ENCODE data around the gene DAB2.

The DAB2 gene

DNA sequence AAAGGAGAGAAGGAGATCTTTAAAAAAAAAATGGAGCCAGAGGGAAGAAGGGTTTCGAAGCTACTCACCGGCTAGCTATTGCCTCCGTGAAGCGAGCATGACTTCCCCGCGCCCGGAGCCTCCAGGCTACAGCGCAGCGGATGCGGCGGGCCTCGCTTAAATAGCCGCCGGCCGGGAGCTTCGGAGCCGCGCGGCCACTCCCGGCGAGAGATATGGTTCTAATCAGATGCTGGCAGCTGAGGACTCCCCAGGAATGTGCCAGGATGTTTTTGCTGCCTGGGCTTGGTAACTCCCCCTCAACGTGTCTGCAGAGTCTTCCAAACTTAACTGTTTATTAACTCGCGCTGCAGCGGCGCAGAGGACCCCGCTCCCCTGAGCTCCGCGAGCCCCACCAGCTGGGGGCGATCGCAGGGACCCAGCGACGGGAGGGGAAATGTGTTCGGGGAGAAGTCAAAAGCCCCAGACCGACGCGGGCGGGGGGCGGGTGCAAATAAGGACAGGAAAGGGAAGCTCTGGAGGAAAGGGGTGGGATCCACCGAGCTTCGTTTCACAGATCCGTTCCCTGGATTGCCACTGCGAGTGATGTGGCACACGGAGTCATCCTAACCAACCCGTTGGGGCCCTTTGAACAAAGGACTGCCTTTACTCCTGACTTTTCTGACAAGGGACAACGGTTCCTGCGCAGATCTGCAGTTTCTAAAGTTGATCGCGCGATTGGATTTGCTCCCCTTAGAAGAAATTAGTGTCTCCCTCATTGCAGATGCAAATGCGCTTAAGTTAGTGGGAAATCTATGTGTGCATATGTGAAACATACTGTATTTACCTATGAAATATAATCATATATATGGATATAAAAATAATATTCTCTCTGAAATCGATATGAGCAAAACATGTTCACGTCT lies at the start of gene DAB2:
TSS of gene DAB2 (minus strand) at position 245 of the 902 bp plus-strand sequence. CDS start 30,660 bp downstream, outside the sequence.
- peak within 1 kb of the TSS; percentile 66 for H3K4me3 ChIP-seq (ENCODE audit: low read depth, low read length)
- no peaks in the 10 kb centered on the region for H3K36me3 ChIP-seq (ENCODE audit: control insufficient read depth, insufficient read depth, low read length)
- no peaks in the 10 kb centered on the region for H3K9me3 ChIP-seq (ENCODE audit: control insufficient read depth, insufficient read depth, low read length)
- H3K27me3 ChIP-seq (ENCODE audit: control insufficient read depth, insufficient read depth, low read length) = peaks cover 27% of the 10 kb centered on the region
- peak within 1 kb of the TSS; percentile 41 for H3K9ac ChIP-seq (ENCODE audit: low read depth, low read length)
- peaks cover 13% of the 10 kb centered on the region for H3K4me1 ChIP-seq (ENCODE audit: control insufficient read depth, insufficient read depth, low read length)

DNA sequence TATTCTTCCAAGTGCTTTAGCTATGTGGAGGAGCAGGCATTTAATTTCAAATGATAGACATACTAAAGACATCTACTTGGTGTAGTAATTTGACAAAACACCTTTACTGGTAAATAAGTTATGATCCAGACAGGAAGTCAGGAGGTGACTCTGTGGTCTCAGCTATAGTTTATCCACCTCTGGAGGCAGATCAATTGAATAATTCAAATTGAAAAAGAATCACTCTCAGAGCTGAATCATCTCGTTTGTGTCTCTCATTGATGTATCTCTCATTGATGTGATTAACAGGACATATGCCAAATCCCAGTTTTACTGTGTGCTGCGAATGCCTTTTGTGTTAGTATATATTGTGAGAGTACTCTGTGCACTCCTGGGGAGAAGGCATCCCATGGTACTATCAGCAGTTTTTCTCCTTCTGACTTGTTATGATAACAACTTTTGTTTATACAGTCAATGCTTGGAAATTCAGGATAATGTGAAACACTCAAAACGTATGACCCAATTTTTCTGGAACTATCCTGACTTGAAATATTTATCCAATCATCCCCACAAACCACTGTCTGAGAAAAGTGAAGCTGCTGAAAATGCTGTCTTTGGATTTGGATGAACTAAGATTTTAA lies 48.5 kb upstream of the DAB2 start:
- H3K4me3 ChIP-seq (ENCODE audit: low read depth, low read length) = no peak overlapping the region
- H3K4me1 ChIP-seq (ENCODE audit: control insufficient read depth, insufficient read depth, low read length) = no peaks in the 10 kb centered on the region

DNA sequence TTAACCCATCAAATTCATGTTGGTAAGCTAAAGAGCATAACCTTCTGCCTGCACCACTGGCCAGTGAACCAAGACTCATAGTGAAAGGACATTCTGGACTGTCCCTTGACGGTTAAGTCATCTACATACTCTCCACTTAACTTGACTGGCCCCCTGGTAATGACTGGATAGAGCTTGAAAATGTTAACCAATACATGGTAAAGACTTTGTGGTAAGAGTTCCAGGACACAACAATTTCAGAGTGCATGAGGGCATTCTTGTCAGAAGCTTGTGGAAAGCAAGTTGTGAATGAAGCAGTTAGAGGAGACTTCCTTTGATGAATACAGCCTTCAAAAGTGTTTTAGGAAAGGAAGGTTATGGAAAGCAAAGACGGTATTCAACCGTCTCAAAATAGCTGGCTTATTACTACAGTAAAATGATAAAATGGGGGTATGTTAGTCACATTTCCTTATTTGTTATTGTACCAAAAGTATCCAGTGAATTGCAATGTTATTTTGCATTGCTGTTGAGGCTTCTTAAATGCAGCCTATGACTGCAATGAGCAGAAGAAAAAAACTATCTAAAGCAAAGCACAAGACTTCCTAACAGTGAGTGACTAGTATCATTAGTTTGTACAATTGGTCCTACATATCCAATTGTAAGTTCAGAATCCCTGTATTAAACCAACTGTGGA lies 47.2 kb upstream of the DAB2 start:
- H3K36me3 ChIP-seq (ENCODE audit: control insufficient read depth, insufficient read depth, low read length) = no peaks in the 10 kb centered on the region
- H3K27me3 ChIP-seq (ENCODE audit: control insufficient read depth, insufficient read depth, low read length) = no peaks in the 10 kb centered on the region
- no peak overlapping the region for H3K9ac ChIP-seq (ENCODE audit: low read depth, low read length)
- H3K9me3 ChIP-seq (ENCODE audit: control insufficient read depth, insufficient read depth, low read length) = no peaks in the 10 kb centered on the region
- H3K4me1 ChIP-seq (ENCODE audit: control insufficient read depth, insufficient read depth, low read length) = no peaks in the 10 kb centered on the region
- no peak overlapping the region for H3K4me3 ChIP-seq (ENCODE audit: low read depth, low read length)

More for the DNA sequence above, 48.5 kb upstream of the DAB2 start:
- H3K9ac ChIP-seq (ENCODE audit: low read depth, low read length) = no peak overlapping the region
- H3K36me3 ChIP-seq (ENCODE audit: control insufficient read depth, insufficient read depth, low read length) = no peaks in the 10 kb centered on the region
- no peaks in the 10 kb centered on the region for H3K27me3 ChIP-seq (ENCODE audit: control insufficient read depth, insufficient read depth, low read length)
- H3K9me3 ChIP-seq (ENCODE audit: control insufficient read depth, insufficient read depth, low read length) = no peaks in the 10 kb centered on the region

DNA sequence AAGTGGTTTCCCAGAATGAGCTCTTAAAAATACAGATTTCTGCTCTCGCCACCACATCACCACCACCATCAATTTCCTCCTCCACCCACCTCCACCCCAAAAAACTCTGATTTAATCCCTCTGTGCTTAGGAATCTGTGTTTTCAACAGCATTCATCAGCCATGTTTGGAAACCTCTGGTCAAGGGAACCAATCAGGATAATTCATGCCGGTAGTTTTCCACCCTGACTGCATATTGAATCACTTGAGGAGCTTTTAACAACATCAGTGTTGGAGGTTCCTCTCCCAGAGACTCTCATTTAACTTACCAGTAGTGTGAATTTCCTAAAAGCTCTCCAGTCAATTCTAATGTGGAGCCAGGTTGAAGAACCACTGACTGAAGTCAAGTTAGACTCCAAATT lies 46.0 kb upstream of the DAB2 start:
- Histone ChIP-seq H3K9ac (ENCODE audit: low read depth, low read length) (no peak overlapping the region), H3K36me3 (ENCODE audit: control insufficient read depth, insufficient read depth, low read length) (no peaks in the 10 kb centered on the region), H3K4me1 (ENCODE audit: control insufficient read depth, insufficient read depth, low read length) (no peaks in the 10 kb centered on the region), H3K4me3 (ENCODE audit: low read depth, low read length) (no peak overlapping the region), H3K9me3 (ENCODE audit: control insufficient read depth, insufficient read depth, low read length) (no peaks in the 10 kb centered on the region), H3K27me3 (ENCODE audit: control insufficient read depth, insufficient read depth, low read length) (no peaks in the 10 kb centered on the region)

DNA sequence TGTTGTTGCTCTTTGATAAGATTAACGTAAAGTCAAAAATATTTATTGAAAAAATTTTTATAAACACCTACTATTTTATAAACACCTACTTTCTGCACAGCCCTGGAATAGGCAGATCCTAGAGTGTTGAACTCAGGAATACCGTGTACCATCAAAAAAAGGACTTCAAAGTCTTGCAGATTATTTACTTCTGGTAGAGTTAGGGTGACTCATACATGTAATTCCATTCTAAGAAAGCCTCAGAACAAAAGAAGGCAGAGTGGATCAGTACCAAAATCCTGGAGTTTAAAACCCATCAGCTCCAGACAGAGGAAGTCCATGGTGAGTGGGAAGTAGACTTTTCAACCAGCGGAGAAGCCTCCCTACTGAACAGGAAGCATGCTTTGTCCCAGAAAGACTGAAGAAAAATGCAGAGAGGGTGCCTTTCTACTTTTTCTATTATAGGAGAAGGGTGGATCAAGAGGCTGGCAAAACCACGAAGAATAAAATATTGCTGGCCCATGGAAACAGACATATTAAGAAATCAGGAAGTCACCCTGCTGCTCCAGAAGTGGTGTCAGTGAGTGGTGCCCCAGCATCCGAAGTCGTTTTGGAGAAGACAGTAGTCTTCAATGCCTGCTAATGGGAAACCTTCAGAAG lies 45.1 kb upstream of the DAB2 start:
- Histone ChIP-seq H3K4me1 (ENCODE audit: control insufficient read depth, insufficient read depth, low read length) (no peaks in the 10 kb centered on the region), H3K36me3 (ENCODE audit: control insufficient read depth, insufficient read depth, low read length) (no peaks in the 10 kb centered on the region), H3K9ac (ENCODE audit: low read depth, low read length) (no peak overlapping the region), H3K9me3 (ENCODE audit: control insufficient read depth, insufficient read depth, low read length) (no peaks in the 10 kb centered on the region), H3K27me3 (ENCODE audit: control insufficient read depth, insufficient read depth, low read length) (no peaks in the 10 kb centered on the region), H3K4me3 (ENCODE audit: low read depth, low read length) (no peak overlapping the region)

DNA sequence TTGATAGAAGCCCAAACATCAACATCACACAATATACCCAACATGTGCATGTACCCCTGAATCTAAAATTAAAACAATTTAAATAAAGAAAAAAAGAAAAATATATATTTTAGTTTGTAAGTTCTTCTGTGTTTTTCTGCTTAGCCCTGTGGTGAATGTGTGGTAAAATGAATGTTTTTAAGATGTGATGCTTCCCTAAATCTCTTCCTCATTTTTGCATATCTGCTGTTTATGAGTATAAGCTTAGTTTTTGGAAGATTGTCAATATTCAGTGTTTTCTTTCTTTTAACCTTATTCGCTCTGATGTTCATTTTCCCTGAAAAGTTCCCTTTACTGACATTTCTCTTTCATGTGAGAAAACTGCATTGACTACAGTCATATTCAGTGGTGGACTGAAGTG lies 44.4 kb upstream of the DAB2 start:
- Histone ChIP-seq H3K36me3 (ENCODE audit: control insufficient read depth, insufficient read depth, low read length) (no peaks in the 10 kb centered on the region), H3K27me3 (ENCODE audit: control insufficient read depth, insufficient read depth, low read length) (peaks cover 4% of the 10 kb centered on the region), H3K4me3 (ENCODE audit: low read depth, low read length) (no peak overlapping the region), H3K9ac (ENCODE audit: low read depth, low read length) (no peak overlapping the region), H3K9me3 (ENCODE audit: control insufficient read depth, insufficient read depth, low read length) (no peaks in the 10 kb centered on the region), H3K4me1 (ENCODE audit: control insufficient read depth, insufficient read depth, low read length) (no peaks in the 10 kb centered on the region)

DNA sequence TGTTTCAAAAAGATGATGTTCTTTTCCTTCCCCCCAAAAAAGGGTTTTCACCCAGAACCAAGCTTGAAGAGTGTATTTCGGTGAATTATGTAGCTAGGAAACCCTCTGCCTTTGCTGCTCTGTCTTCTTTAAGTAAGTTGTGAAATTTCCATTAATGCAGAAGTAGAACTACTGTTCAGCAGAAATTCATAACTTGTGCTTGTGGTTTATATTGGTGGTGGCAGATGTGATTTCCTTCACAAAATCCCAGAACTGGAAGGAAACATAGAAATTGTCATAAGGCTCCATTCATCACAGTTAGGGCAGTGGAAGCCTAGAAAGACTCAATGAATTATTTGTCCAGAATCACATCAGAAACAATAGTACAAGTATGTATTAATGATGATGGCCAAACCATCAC lies 42.1 kb upstream of the DAB2 start:
- no peak overlapping the region for H3K4me3 ChIP-seq (ENCODE audit: low read depth, low read length)
- peaks cover 20% of the 10 kb centered on the region for H3K27me3 ChIP-seq (ENCODE audit: control insufficient read depth, insufficient read depth, low read length)
- H3K9me3 ChIP-seq (ENCODE audit: control insufficient read depth, insufficient read depth, low read length) = no peaks in the 10 kb centered on the region
- H3K36me3 ChIP-seq (ENCODE audit: control insufficient read depth, insufficient read depth, low read length) = no peaks in the 10 kb centered on the region
- no peak overlapping the region for H3K9ac ChIP-seq (ENCODE audit: low read depth, low read length)
- no peaks in the 10 kb centered on the region for H3K4me1 ChIP-seq (ENCODE audit: control insufficient read depth, insufficient read depth, low read length)

DNA sequence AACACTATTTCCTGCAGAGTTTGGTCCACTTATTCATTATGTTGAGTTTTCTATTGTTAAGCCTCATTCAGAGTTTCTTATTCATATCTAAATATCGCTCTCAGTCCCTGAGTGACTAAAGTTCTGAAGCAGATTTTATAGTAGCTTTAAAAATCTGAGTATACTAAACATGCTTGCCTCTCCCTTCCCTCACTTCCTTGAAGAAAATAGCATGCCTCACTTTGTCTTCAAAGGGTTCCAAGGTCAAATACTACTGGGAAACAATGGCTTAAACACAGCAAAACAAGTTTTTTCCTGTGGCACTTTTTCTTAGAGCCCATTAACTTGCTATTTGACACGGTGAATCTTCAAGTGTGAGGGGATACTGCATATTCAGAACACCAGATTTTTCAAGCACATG lies 41.1 kb upstream of the DAB2 start:
- Histone ChIP-seq H3K27me3 (ENCODE audit: control insufficient read depth, insufficient read depth, low read length) (peaks cover 24% of the 10 kb centered on the region), H3K4me1 (ENCODE audit: control insufficient read depth, insufficient read depth, low read length) (no peaks in the 10 kb centered on the region), H3K9me3 (ENCODE audit: control insufficient read depth, insufficient read depth, low read length) (no peaks in the 10 kb centered on the region), H3K4me3 (ENCODE audit: low read depth, low read length) (no peak overlapping the region), H3K36me3 (ENCODE audit: control insufficient read depth, insufficient read depth, low read length) (no peaks in the 10 kb centered on the region), H3K9ac (ENCODE audit: low read depth, low read length) (no peak overlapping the region)

DNA sequence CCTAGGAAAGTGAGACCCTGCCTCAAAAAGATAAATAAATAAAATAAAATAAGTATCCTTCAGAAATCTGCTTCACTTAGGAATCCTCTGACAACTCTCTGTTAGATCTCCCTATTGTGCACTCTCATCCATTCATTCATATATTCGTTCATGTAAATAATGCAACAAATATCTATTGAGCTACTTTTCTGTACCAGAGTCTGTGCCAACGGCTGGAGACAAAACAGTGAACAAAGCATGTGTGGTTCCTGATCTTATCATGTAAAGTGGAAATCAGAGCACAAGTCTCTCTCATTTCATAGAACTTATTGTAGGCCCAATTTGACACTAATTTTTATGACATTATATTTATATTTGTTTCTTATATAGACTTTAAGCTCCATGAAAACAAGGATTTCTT lies 40.3 kb upstream of the DAB2 start:
- Histone ChIP-seq H3K9me3 (ENCODE audit: control insufficient read depth, insufficient read depth, low read length) (no peaks in the 10 kb centered on the region), H3K36me3 (ENCODE audit: control insufficient read depth, insufficient read depth, low read length) (no peaks in the 10 kb centered on the region), H3K9ac (ENCODE audit: low read depth, low read length) (no peak overlapping the region), H3K4me1 (ENCODE audit: control insufficient read depth, insufficient read depth, low read length) (no peaks in the 10 kb centered on the region), H3K27me3 (ENCODE audit: control insufficient read depth, insufficient read depth, low read length) (peaks cover 24% of the 10 kb centered on the region), H3K4me3 (ENCODE audit: low read depth, low read length) (no peak overlapping the region)

DNA sequence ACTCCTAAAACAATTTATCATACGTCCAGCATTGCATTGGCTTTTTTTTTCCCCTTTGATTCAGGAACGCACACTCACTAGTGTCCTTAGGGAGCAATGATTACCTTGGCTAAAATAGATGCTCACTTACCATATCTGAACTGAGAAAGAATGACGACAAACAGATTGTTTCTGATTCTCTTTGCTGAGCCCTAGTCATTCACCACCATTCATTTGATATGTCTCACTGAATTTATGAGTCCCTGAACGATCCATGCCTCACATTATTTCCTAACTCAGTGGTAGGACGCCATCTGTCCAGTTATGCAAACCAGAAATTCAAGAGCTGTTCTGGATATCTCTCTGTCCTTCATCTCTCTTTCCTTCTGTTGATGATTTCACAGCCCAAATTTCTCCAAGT lies 39.3 kb upstream of the DAB2 start:
- Histone ChIP-seq H3K4me1 (ENCODE audit: control insufficient read depth, insufficient read depth, low read length) (no peaks in the 10 kb centered on the region), H3K36me3 (ENCODE audit: control insufficient read depth, insufficient read depth, low read length) (no peaks in the 10 kb centered on the region), H3K4me3 (ENCODE audit: low read depth, low read length) (no peak overlapping the region), H3K9ac (ENCODE audit: low read depth, low read length) (no peak overlapping the region), H3K9me3 (ENCODE audit: control insufficient read depth, insufficient read depth, low read length) (no peaks in the 10 kb centered on the region), H3K27me3 (ENCODE audit: control insufficient read depth, insufficient read depth, low read length) (peaks cover 24% of the 10 kb centered on the region)

DNA sequence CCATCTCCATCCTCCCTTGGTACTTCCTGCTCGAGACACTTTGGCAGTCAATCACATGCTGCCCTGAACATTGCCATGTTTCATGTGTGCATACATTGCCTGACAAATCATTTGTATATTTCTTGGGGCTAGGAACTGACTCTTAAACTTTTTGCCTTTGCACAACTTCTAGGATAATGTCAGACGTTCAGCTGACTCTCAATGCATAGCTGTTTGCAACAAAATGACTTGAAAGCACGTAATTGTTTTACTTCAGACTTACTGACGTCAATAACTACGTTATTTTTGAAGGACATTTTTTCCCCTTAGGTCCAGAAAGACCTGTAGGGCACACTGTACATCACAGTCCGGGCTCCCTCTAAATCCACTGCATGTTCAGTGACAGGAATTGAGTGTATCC lies 37.4 kb upstream of the DAB2 start:
- H3K4me3 ChIP-seq (ENCODE audit: low read depth, low read length) = no peak overlapping the region
- H3K27me3 ChIP-seq (ENCODE audit: control insufficient read depth, insufficient read depth, low read length) = peaks cover 24% of the 10 kb centered on the region
- no peaks in the 10 kb centered on the region for H3K36me3 ChIP-seq (ENCODE audit: control insufficient read depth, insufficient read depth, low read length)
- no peaks in the 10 kb centered on the region for H3K4me1 ChIP-seq (ENCODE audit: control insufficient read depth, insufficient read depth, low read length)
- H3K9ac ChIP-seq (ENCODE audit: low read depth, low read length) = no peak overlapping the region
- H3K9me3 ChIP-seq (ENCODE audit: control insufficient read depth, insufficient read depth, low read length) = no peaks in the 10 kb centered on the region

All from iPS-15b (cell line).